Measurements from ENCODE around the gene PPP1R11. TPM values are rescaled to one million over a fixed set of nuclear protein-coding genes. Genes with fewer than 3 reads are reported as not detected.

PPP1R11 gene, protein sequence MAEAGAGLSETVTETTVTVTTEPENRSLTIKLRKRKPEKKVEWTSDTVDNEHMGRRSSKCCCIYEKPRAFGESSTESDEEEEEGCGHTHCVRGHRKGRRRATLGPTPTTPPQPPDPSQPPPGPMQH
- total RNA-seq, result 9.5 and 12.3 TPM in 2 replicates

DNA sequence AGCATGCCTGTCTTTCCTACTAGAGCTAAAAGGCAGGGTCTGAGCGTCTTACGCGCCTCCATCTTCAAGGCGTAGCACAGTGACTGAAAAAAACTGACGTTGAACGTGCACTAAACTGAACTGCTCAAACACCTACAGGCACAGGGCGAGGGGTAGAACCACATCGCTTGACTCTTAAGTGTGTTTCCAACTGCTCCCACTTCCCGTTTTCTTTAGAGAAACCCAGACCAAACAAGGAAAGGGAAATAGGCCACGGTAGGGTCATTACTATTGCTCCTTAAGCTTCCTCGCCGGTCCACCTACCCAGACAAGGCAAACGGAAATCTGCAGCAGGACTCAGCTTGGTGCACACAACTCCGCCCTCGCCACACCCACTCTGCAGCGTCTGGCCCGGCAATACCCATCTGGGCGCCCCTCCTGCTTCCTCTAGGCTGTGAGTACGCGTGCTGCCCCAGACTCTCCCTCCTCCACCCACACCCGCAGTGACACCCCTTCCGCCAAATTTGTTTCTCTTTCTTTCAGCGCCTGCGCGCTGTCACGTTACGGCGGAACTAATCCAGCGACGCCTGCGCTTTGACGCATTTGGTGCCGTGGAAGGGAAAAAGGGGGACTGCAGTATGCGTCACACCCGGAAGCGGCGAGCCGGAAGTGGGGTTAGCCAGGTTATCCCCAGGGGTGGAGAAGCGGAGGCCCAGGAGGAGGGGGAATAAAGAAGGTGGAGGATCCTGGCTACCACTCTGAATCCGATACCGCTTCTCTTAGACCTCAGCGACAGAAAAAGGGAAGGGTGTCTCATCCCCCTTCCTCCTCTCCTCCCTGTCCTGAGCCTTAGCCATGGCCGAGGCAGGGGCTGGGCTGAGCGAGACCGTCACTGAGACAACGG lies at the start of gene PPP1R11:
TSS of gene PPP1R11 (plus strand) at position 622 of the 883 bp plus-strand sequence. CDS start at position 835, 213 bp downstream.

DNA sequence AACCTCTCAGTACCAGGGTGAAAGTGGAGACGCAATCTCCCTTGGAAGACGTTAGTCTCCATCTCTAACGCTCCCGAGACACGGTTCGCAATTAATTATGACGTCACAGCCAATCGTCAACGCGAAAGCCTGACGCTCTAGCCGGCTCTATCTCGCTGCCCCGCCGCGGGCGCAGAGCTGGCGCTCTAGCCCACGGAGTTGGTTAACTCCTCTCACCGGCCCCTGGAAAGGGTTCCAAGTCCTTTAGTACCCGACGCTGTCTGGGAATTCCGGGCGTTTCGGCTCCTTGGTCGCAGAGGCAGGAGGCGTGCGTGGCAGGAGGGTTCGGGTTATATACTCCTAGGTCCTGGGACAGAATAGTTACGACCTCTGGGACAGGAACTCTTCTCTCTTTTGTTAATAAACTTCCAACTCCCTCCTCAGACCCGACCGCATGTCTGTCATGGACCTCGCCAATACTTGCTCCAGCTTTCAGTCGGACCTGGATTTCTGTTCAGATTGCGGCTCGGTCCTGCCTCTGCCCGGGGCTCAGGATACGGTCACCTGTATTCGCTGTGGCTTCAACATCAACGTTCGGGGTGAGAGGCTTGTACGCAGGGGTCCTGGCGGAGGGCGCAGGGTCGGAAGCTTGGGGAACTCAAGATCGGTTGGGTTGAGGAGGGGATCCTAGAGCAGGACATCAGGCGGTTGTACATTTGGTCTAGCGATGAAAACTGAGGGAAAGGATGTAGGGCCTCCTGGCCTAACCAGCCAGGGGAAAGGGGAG lies 5.7 kb upstream of the PPP1R11 start, which contains the start of gene POLR1H:
TSS of gene POLR1H (plus strand) at position 174 of the 766 bp plus-strand sequence. CDS start at position 434, 260 bp downstream.

DNA sequence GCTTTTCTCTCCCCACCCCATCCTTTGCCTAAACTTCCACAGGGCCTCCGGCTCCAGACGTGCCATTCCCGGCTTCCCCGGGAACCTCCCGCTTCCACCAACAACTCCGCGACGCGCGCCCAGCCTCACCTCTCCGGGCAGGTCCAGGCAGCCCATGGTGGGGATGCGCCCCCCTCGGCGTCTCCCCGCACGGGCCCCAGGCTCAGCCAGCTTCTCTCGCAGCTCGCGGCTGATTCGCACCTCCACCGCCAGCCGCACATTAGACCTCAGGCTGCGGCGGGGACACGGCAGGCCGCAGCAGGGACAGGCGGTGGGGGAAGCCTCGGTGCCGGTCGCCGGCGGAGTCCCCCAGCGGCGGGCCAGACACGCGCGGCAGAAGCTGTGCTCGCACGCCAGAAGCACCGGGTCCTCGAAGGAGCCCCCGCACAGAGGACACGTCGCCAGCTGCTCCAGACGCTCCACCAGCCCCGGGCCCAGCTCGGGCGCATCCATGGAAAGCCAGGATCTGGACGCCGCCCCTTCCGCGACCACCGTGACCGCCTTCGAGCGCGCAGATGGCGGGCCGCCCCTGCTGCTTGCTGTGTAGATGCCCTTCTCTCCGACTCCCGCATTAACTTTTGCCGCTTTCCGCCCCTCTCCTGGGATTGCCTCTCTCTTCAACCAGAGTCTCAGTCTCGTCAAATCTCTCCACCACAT lies 8.2 kb downstream of the PPP1R11 start, which contains the start of gene RNF39:
TSS of gene RNF39 (minus strand) at position 676 of the 696 bp plus-strand sequence. CDS start at position 492, 184 bp downstream.

DNA sequence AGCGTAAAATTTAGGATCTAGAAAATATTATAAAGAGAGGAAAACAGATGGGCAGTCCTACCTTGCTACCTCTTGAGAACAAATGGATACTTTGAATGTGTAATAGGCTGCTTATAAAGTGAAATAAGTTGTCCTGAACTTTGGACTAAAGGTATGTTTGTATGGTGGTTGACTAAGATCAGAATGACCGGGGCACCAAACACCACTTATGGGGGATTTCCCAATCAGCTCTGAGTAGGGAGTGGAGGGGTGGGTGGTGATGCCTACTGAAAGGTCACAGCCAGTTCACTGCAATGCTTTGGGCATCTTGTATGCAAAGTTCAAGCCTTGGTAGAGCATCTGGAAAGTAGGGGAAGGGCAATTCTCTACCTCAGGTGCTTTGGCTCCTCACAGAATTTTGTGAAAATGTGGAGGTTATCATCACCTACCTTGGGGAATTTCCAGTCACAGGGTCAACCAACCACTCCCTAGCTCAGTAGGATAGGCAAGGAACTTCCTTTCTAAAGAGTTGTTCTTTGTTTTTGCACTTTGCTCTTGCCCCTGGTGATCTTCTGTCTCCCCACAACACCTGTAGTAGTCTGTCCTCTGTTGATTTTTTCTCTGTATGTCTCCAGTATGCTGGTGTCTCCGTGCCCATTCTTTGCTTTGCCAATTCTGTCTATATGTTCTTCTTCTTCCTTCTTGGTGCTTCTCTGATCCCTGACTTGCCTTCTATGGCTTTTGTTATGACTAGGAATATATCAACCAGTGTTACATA lies 46.2 kb downstream of the PPP1R11 start, which contains the start of gene TRIM31:
TSS of gene TRIM31 (minus strand) at position 88 of the 757 bp plus-strand sequence. CDS start 285 bp downstream, outside the sequence.

Other genes with a start within 250 kb of the PPP1R11 start
- gene HLA-G, start 239.4 kb upstream of the PPP1R11 start, total RNA-seq, result 0.16 and 0.17 TPM in 2 replicates
- 288 and 366 TPM in 2 replicates for gene HLA-A, start 124.7 kb upstream of the PPP1R11 start, total RNA-seq
- gene POLR1H, start 5.9 kb upstream of the PPP1R11 start, total RNA-seq, result 34.2 and 49.5 TPM in 2 replicates
- under 0.01 and 0.09 TPM in 2 replicates for gene RNF39, start 8.6 kb downstream of the PPP1R11 start, total RNA-seq
- gene TRIM31, start 45.9 kb downstream of the PPP1R11 start, total RNA-seq, result not detected in 2 replicates
- gene TRIM40, start 68.9 kb downstream of the PPP1R11 start, total RNA-seq, result not detected in 2 replicates
- gene TRIM10, start 94.0 kb downstream of the PPP1R11 start, total RNA-seq, result under 0.01 TPM in 1 of 2 replicates, not detected in the other
- gene TRIM15, start 96.3 kb downstream of the PPP1R11 start, total RNA-seq, result not detected in 2 replicates
- 16.7 and 26.4 TPM in 2 replicates for gene TRIM26, start 146.2 kb downstream of the PPP1R11 start, total RNA-seq

Measured in bronchial smooth muscle cell (primary cell).